HCT116 (cell line): ENCODE data around the gene BRICD5.

Experiments
- EZH2 ChIP-seq: fragments of 200-600 bp; sonication (generic); IDR thresholded peaks from 2 replicates; pipeline ENCODE4 v1.6.1; 2017; ENCODE audit warnings: antibody characterized with exemption, mixed run types
- EZH2phosphoT487 ChIP-seq: fragments of 200-600 bp; IDR thresholded peaks from 2 replicates; pipeline ENCODE4 v1.6.1; 2018; ENCODE audit warnings: antibody characterized with exemption, borderline replicate concordance
- REST ChIP-seq: IDR thresholded peaks from 2 replicates; pipeline ENCODE4 v1.6.1; 2012; ENCODE audit warnings: low read depth
- SIN3A ChIP-seq: IDR thresholded peaks from 2 replicates; pipeline ENCODE4 v1.6.1; 2012; ENCODE audit warnings: low read depth
- SP1 ChIP-seq: IDR thresholded peaks from 2 replicates; pipeline ENCODE4 v1.6.1; 2012; ENCODE audit warnings: low read depth
- ZNF274 ChIP-seq: fragments of 200-500 bp; sonication (Bioruptor generic); IDR thresholded peaks from 2 replicates; pipeline ENCODE4 v1.6.1; 2014; ENCODE audit warnings: mild to moderate bottlenecking, low read depth, low read length, inconsistent platforms
- TF ChIP-seq, protein P1 (sequence below): IDR thresholded peaks from 2 replicates; pipeline ENCODE4 v1.6.1; 2012
- TF ChIP-seq, protein P2 (sequence below), 3 experiments: fragments of 200-600 bp in 1 of 3; sonication (generic) in 1 of 3; IDR thresholded peaks in 2 of 3; conservative IDR thresholded peaks in 1 of 3; 2 replicates each; pipeline ENCODE4 v1.5.1; 2012 to 2017; ENCODE audit warnings: low read depth in 2 of 3, low read length in 2 of 3, antibody characterized with exemption in 1 of 3, borderline replicate concordance in 1 of 3, control low read depth in 1 of 3, mild to moderate bottlenecking in 1 of 3, mixed read lengths in 1 of 3, mixed run types in 1 of 3, moderate library complexity in 1 of 3; ENCODE audit not compliant: insufficient read depth in 1 of 3

GRCh38 chr16:2216330-2216729, 5.7 kb upstream of the BRICD5 start:
- TF ChIP-seq SP1: no peak
- TF ChIP-seq, protein P1, sequence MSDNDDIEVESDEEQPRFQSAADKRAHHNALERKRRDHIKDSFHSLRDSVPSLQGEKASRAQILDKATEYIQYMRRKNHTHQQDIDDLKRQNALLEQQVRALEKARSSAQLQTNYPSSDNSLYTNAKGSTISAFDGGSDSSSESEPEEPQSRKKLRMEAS: no peak
- TF ChIP-seq, protein P2, sequence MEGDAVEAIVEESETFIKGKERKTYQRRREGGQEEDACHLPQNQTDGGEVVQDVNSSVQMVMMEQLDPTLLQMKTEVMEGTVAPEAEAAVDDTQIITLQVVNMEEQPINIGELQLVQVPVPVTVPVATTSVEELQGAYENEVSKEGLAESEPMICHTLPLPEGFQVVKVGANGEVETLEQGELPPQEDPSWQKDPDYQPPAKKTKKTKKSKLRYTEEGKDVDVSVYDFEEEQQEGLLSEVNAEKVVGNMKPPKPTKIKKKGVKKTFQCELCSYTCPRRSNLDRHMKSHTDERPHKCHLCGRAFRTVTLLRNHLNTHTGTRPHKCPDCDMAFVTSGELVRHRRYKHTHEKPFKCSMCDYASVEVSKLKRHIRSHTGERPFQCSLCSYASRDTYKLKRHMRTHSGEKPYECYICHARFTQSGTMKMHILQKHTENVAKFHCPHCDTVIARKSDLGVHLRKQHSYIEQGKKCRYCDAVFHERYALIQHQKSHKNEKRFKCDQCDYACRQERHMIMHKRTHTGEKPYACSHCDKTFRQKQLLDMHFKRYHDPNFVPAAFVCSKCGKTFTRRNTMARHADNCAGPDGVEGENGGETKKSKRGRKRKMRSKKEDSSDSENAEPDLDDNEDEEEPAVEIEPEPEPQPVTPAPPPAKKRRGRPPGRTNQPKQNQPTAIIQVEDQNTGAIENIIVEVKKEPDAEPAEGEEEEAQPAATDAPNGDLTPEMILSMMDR (IDR thresholded peaks at IDR 0.05 in 2 of 3, conservative IDR thresholded peaks at IDR 0.05 in 1 of 3; ENCODE audit: borderline replicate concordance in 1 of 3, insufficient read depth in 1 of 3, low read depth in 2 of 3, low read length in 2 of 3): no peak
- no peak for TF ChIP-seq EZH2phosphoT487
- TF ChIP-seq EZH2: no peak
- TF ChIP-seq REST: no peak
- TF ChIP-seq ZNF274: no peak
- TF ChIP-seq SIN3A: no peak
